HL-60 (cell line): Measurements from ENCODE around the gene ZNF580.

Source experiments
- DNase-seq, 2 experiments: peaks; one replicate each; pipeline ENCODE4 v3.0.0-alpha.2; 2010 to 2020; ENCODE audit warnings: low read depth in 1 of 2, low spot score in 1 of 2
- H3K27ac ChIP-seq: fragments of 250-450 bp; sonication (Bioruptor Pico); replicated peaks from 2 replicates; pipeline ENCODE4 v1.5.1; 2020; ENCODE audit warnings: mild to moderate bottlenecking, moderate library complexity
- H3K27me3 ChIP-seq: fragments of 250-450 bp; sonication (Bioruptor Pico); 2 replicates; pipeline ENCODE4 v1.5.1; 2021; ENCODE audit warnings: mild to moderate bottlenecking, moderate library complexity; ENCODE audit not compliant: insufficient read depth, poor library complexity, severe bottlenecking
- H3K4me3 ChIP-seq: replicated peaks from 2 replicates; pipeline ENCODE4 v1.5.1; 2011; ENCODE audit warnings: mild to moderate bottlenecking, control low read depth, low read length; ENCODE audit not compliant: insufficient read depth
- GABPA ChIP-seq: IDR thresholded peaks from 2 replicates; pipeline ENCODE4 v1.6.1; 2012; ENCODE audit warnings: low read depth
- POLR2AphosphoS5 ChIP-seq: IDR thresholded peaks from 2 replicates; pipeline ENCODE4 v1.6.1; 2012; ENCODE audit warnings: low read depth
- SPI1 ChIP-seq: IDR thresholded peaks from 2 replicates; pipeline ENCODE4 v1.6.1; 2012; ENCODE audit warnings: low read depth, mild to moderate bottlenecking, borderline replicate concordance
- TF ChIP-seq, protein P1 (sequence below): IDR thresholded peaks from 2 replicates; pipeline ENCODE4 v1.6.1; 2012; ENCODE audit warnings: low read depth; ENCODE audit not compliant: insufficient replicate concordance
- TF ChIP-seq, protein P2 (sequence below): IDR thresholded peaks from one replicate; pipeline ENCODE4 v1.5.1; 2011; ENCODE audit warnings: low read length, control low read depth, inconsistent platforms; ENCODE audit not compliant: insufficient read depth

Gene ZNF580

DNA sequence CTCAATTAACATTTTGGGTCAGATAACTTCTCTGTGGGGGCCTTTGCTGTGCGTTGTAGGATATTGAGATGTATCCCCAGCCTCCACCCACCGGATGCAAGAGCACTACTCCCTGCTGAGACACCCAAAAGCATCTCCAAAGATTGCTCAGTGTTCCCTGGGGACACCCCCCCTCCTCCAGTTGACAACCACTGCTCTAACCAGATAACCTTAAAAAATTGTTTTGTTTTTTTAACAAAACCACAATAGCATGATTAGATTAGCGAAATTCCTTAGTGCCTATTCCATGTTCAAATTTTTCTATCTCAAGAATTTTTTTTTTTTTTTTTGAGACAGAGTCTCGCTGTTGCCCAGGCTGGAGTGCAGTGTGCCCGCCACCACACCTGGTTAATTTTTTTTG, 31.6 kb downstream of the ZNF580 start:
- Histone ChIP-seq H3K27me3 (no peaks in the 10 kb centered on the region), H3K27ac (no peak overlapping the region), H3K4me3 (no peak overlapping the region)
- TF ChIP-seq SPI1 = no peak
- TF ChIP-seq, protein P1, sequence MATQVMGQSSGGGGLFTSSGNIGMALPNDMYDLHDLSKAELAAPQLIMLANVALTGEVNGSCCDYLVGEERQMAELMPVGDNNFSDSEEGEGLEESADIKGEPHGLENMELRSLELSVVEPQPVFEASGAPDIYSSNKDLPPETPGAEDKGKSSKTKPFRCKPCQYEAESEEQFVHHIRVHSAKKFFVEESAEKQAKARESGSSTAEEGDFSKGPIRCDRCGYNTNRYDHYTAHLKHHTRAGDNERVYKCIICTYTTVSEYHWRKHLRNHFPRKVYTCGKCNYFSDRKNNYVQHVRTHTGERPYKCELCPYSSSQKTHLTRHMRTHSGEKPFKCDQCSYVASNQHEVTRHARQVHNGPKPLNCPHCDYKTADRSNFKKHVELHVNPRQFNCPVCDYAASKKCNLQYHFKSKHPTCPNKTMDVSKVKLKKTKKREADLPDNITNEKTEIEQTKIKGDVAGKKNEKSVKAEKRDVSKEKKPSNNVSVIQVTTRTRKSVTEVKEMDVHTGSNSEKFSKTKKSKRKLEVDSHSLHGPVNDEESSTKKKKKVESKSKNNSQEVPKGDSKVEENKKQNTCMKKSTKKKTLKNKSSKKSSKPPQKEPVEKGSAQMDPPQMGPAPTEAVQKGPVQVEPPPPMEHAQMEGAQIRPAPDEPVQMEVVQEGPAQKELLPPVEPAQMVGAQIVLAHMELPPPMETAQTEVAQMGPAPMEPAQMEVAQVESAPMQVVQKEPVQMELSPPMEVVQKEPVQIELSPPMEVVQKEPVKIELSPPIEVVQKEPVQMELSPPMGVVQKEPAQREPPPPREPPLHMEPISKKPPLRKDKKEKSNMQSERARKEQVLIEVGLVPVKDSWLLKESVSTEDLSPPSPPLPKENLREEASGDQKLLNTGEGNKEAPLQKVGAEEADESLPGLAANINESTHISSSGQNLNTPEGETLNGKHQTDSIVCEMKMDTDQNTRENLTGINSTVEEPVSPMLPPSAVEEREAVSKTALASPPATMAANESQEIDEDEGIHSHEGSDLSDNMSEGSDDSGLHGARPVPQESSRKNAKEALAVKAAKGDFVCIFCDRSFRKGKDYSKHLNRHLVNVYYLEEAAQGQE = no peak
- TF ChIP-seq GABPA = no peak
- TF ChIP-seq, protein P2, sequence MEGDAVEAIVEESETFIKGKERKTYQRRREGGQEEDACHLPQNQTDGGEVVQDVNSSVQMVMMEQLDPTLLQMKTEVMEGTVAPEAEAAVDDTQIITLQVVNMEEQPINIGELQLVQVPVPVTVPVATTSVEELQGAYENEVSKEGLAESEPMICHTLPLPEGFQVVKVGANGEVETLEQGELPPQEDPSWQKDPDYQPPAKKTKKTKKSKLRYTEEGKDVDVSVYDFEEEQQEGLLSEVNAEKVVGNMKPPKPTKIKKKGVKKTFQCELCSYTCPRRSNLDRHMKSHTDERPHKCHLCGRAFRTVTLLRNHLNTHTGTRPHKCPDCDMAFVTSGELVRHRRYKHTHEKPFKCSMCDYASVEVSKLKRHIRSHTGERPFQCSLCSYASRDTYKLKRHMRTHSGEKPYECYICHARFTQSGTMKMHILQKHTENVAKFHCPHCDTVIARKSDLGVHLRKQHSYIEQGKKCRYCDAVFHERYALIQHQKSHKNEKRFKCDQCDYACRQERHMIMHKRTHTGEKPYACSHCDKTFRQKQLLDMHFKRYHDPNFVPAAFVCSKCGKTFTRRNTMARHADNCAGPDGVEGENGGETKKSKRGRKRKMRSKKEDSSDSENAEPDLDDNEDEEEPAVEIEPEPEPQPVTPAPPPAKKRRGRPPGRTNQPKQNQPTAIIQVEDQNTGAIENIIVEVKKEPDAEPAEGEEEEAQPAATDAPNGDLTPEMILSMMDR = no peak
- no peak for TF ChIP-seq POLR2AphosphoS5
- no peak for DNase-seq

- Histone ChIP-seq H3K27ac (no peak overlapping the region), H3K27me3 (no peaks in the 10 kb centered on the region), H3K4me3 (no peak overlapping the region)
- TF ChIP-seq, protein P1 = no peak
- TF ChIP-seq, protein P2 = no peak
- TF ChIP-seq POLR2AphosphoS5 = no peak
- TF ChIP-seq SPI1 = no peak
- no peak for TF ChIP-seq GABPA
- no peak for DNase-seq
Measured at GRCh38 chr19:55673465-55673864, 32.7 kb downstream of the ZNF580 start.

- TF ChIP-seq SPI1 (no peak), GABPA (no peak), POLR2AphosphoS5 (no peak)
- TF ChIP-seq, protein P2 = no peak
- TF ChIP-seq, protein P1 = no peak
- H3K4me3 ChIP-seq = no peak overlapping the region
- DNase-seq = no peak
- no peaks in the 10 kb centered on the region for H3K27me3 ChIP-seq
- no peak overlapping the region for H3K27ac ChIP-seq
Measured at GRCh38 chr19:55673889-55674288, 33.1 kb downstream of the ZNF580 start.
